ENCODE data around the gene AFG3L2. TPM values are rescaled to one million over a fixed set of nuclear protein-coding genes. Genes with fewer than 3 reads are reported as not detected.

AFG3L2 gene
- total and polyA plus RNA-seq, 4 experiments from 2014 or later, result 27.8 to 34.6 (median 32.2) TPM

DNA sequence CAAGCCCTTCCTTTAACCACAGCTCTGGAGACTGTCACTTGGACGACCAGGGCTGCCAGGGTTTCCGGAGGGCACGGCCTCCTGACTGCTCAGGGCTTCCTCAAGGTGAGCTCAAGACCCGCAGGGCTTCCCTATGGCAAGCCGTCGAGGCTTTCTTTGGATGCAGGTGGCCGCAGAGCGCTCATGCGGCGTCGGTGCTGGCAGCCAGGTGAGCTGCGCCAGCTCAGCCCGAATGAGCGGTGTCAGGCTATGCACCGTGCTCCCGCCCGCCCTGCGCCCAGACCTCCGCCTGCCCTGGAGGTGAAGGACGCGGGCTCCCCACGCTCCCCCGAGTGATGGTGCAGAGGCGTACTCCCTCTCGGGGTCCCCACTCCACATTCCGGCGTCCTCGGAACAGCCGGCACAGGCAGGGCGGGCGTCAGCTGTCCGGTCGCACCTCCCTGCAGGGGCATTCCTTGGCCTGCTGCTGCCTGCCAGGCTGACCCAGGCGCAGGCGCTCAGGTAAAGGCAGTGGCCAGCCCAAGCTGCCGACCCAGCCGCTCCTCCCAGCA, 89.8 kb downstream of the AFG3L2 start:
- CTCF ChIA-PET (ENCODE audit: partially characterized antibody), result interaction anchor here (2.8 kb wide), 1 partner anchor 15 kb away, joined by 8 read pairs; no protein-coding TSS in a partner anchor
- POLR2A ChIA-PET (ENCODE audit: partially characterized antibody), result no interaction called here
- Histone ChIP-seq H3K9me3 (ENCODE audit: control insufficient read depth in 1 of 2, low read length in 2 of 2) (no peaks in the 10 kb centered on the region), H3K27ac (ENCODE audit: low read depth, low read length) (no peak overlapping the region), H3K4me3 (ENCODE audit: low read length in 2 of 2) (no peak overlapping the region), H3K4me1 (ENCODE audit: insufficient read depth, low read length) (no peaks in the 10 kb centered on the region), H3K27me3 (ENCODE audit: insufficient read depth, low read length) (peaks cover 8% of the 10 kb centered on the region), H3K36me3 (ENCODE audit: insufficient read depth, low read length) (no peaks in the 10 kb centered on the region)
- Mint-ChIP-seq H3K9me3 (no peaks in the 10 kb centered on the region), H3K27ac (no peak overlapping the region), H3K36me3 (no peaks in the 10 kb centered on the region), H3K4me3 (no peak overlapping the region), H3K27me3 (peaks cover 22 to 32% of the 10 kb centered on the region in 2 donors), H3K4me1 (peaks cover 0 to 4% (median under 1%) of the 10 kb centered on the region in 4 donors)
- DNase-seq, result no peak
- intact Hi-C loops (cut with micrococcal nuclease), result no loop called here

DNA sequence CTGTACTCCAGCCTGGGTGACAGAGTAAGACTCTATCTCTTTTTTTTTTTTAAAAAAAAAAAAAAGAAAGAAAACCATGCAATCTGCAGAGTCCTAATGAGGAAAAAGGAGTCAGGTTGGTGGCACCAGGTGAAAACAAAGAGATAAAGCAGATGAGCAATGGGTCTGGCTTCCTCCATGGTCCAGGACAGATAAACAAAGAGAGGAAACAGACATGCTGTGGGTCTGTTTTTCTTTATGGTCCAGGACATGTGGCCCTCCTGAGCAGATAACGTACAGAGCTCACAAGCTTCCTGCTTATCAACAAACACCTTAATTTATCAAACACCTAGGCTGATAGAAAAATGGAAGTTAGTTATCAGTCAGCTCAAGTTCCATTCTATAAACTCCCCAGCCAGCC, 93.4 kb downstream of the AFG3L2 start:
- Histone ChIP-seq H3K36me3 (ENCODE audit: insufficient read depth, low read length) (no peaks in the 10 kb centered on the region), H3K9me3 (ENCODE audit: control insufficient read depth in 1 of 2, low read length in 2 of 2) (no peaks in the 10 kb centered on the region), H3K4me1 (ENCODE audit: insufficient read depth, low read length) (no peaks in the 10 kb centered on the region), H3K27ac (ENCODE audit: low read depth, low read length) (no peak overlapping the region), H3K27me3 (ENCODE audit: insufficient read depth, low read length) (peaks cover 4% of the 10 kb centered on the region), H3K4me3 (ENCODE audit: low read length in 2 of 2) (no peak overlapping the region)
- H3K9me3 Mint-ChIP-seq, result no peaks in the 10 kb centered on the region
- ChIA-PET CTCF (ENCODE audit: partially characterized antibody) (interaction anchor here (1.4 kb wide), 1 partner anchor 12 kb away, joined by 3 read pairs; no protein-coding TSS in a partner anchor), POLR2A (ENCODE audit: partially characterized antibody) (no interaction called here)
- peaks cover 12 to 20% of the 10 kb centered on the region in 2 donors for H3K27me3 Mint-ChIP-seq
- intact Hi-C loops (cut with micrococcal nuclease), result no loop called here
- no peak overlapping the region for H3K27ac Mint-ChIP-seq
- H3K4me3 Mint-ChIP-seq, result no peak overlapping the region
- no peaks in the 10 kb centered on the region for H3K36me3 Mint-ChIP-seq
- no peak for DNase-seq
- peaks cover 0 to 8% (median under 1%) of the 10 kb centered on the region in 4 donors for H3K4me1 Mint-ChIP-seq

DNA sequence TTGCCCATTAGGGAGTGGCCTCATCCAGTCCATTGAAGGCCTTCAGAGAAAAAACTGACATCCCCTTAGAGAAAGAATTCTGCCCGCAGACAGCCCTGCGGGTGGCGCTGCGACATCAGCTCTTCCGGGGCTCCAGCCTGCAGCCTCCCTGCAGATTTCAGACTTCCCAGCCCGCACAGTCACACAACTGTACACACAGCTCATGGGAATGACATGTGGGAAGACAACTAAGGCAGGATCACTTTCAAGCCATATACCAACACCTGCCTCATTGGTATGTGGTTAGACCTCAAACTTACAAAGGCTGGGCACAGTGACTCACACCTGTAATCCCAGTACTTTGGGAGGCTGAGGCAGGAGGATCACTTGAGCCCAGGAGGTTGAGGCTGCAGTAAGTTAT, 93.8 kb downstream of the AFG3L2 start:
- Histone ChIP-seq H3K36me3 (ENCODE audit: insufficient read depth, low read length) (no peaks in the 10 kb centered on the region), H3K27ac (ENCODE audit: low read depth, low read length) (no peak overlapping the region), H3K27me3 (ENCODE audit: insufficient read depth, low read length) (peaks cover 4% of the 10 kb centered on the region), H3K9me3 (ENCODE audit: control insufficient read depth in 1 of 2, low read length in 2 of 2) (no peaks in the 10 kb centered on the region), H3K4me1 (ENCODE audit: insufficient read depth, low read length) (no peaks in the 10 kb centered on the region), H3K4me3 (ENCODE audit: low read length in 2 of 2) (no peak overlapping the region)
- Mint-ChIP-seq H3K27me3 (peaks cover 11 to 17% of the 10 kb centered on the region in 2 donors), H3K9me3 (no peaks in the 10 kb centered on the region), H3K27ac (no peak overlapping the region), H3K4me3 (no peak overlapping the region), H3K36me3 (no peaks in the 10 kb centered on the region), H3K4me1 (peaks cover 0 to 8% (median 0%) of the 10 kb centered on the region in 4 donors)
- no peak for DNase-seq
- intact Hi-C loops (cut with micrococcal nuclease), result no loop called here
- POLR2A ChIA-PET (ENCODE audit: partially characterized antibody), result no interaction called here
- CTCF ChIA-PET (ENCODE audit: partially characterized antibody), result interaction anchor here (0.6 to 1.4 kb wide), 2 partner anchors 11 to 581 kb away, joined by 3 read pairs; no protein-coding TSS in a partner anchor

DNA sequence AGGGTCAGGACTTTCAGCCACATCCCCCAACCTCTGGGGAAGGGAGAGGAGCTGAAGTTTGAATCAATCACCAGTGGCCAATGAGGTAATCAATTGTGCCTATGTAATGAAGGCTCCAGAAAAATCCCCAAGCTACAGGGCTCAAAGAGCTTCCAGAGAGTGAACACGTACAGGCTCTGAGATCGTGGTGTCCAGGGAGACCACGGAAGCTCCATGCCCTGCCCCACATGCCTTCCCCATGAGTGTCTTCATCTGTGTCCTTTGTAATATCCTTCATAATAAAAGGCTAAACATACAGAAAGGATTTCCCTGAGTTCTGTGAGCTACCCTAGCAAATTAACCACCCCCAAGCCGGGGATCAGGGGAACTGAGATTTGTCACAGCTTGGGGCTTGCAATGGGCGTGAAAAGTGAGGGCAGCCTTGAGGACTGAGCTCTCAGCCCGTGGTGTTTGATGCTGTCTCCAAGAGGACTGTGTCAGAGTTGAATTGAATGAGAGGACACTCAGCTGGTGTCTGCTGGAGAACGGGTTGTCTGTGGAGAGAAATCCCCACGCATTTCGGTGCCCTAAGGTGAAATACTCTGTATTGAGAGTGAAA, 94.5 kb downstream of the AFG3L2 start:
- no peak for DNase-seq
- Mint-ChIP-seq H3K4me3 (no peak overlapping the region), H3K27ac (no peak overlapping the region), H3K36me3 (no peaks in the 10 kb centered on the region), H3K9me3 (no peaks in the 10 kb centered on the region), H3K27me3 (peaks cover 7 to 14% of the 10 kb centered on the region in 2 donors), H3K4me1 (peaks cover 0 to 3% (median 0%) of the 10 kb centered on the region in 4 donors)
- POLR2A ChIA-PET (ENCODE audit: partially characterized antibody), result no interaction called here
- intact Hi-C loops (cut with micrococcal nuclease), result no loop called here
- Histone ChIP-seq H3K27ac (ENCODE audit: low read depth, low read length) (no peak overlapping the region), H3K9me3 (ENCODE audit: control insufficient read depth in 1 of 2, low read length in 2 of 2) (no peaks in the 10 kb centered on the region), H3K4me3 (ENCODE audit: low read length in 2 of 2) (no peak overlapping the region), H3K27me3 (ENCODE audit: insufficient read depth, low read length) (no peaks in the 10 kb centered on the region), H3K36me3 (ENCODE audit: insufficient read depth, low read length) (no peaks in the 10 kb centered on the region), H3K4me1 (ENCODE audit: insufficient read depth, low read length) (no peaks in the 10 kb centered on the region)
- CTCF ChIA-PET (ENCODE audit: partially characterized antibody), result interaction anchor here (0.6 to 1.4 kb wide), 2 partner anchors 11 to 582 kb away, joined by 3 read pairs; no protein-coding TSS in a partner anchor

DNA sequence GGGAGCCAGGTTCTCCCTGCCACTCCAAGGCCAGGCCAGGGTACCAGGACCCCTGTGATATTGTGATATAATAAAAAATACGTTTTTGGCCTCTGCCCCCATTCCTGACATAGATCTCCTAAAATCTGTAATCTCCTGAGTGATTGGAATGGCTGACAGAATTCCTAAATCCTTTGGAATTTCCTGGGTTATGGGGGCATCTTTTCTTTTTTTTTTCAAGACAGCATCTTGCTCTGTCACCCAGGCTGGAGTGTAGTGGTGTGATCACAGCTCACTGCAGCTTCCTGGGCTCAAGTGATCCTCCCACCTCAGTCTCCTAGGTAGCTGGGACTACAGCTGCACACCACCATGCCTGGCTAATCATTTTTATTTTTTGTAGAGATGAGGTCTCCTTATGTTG, 95.2 kb downstream of the AFG3L2 start:
- POLR2A ChIA-PET (ENCODE audit: partially characterized antibody), result no interaction called here
- no peaks in the 10 kb centered on the region for H3K9me3 ChIP-seq (ENCODE audit: control insufficient read depth in 1 of 2, low read length in 2 of 2)
- H3K4me3 Mint-ChIP-seq, result no peak overlapping the region
- no peaks in the 10 kb centered on the region for H3K4me1 ChIP-seq (ENCODE audit: insufficient read depth, low read length)
- CTCF ChIA-PET (ENCODE audit: partially characterized antibody), result interaction anchor here (2.4 kb wide), 1 partner anchor 10 kb away, joined by 8 read pairs; no protein-coding TSS in a partner anchor
- intact Hi-C loops (cut with micrococcal nuclease), result no loop called here
- no peak overlapping the region for H3K4me3 ChIP-seq (ENCODE audit: low read length in 2 of 2)
- H3K9me3 Mint-ChIP-seq, result no peaks in the 10 kb centered on the region
- no peaks in the 10 kb centered on the region for H3K36me3 Mint-ChIP-seq
- DNase-seq, result no peak
- peaks cover 7 to 16% of the 10 kb centered on the region in 2 donors for H3K27me3 Mint-ChIP-seq
- no peaks in the 10 kb centered on the region for H3K27me3 ChIP-seq (ENCODE audit: insufficient read depth, low read length)
- no peak overlapping the region for H3K27ac ChIP-seq (ENCODE audit: low read depth, low read length)
- no peak overlapping the region for H3K27ac Mint-ChIP-seq
- H3K36me3 ChIP-seq (ENCODE audit: insufficient read depth, low read length), result no peaks in the 10 kb centered on the region
- peaks cover 0 to 7% (median 0%) of the 10 kb centered on the region in 4 donors for H3K4me1 Mint-ChIP-seq

DNA sequence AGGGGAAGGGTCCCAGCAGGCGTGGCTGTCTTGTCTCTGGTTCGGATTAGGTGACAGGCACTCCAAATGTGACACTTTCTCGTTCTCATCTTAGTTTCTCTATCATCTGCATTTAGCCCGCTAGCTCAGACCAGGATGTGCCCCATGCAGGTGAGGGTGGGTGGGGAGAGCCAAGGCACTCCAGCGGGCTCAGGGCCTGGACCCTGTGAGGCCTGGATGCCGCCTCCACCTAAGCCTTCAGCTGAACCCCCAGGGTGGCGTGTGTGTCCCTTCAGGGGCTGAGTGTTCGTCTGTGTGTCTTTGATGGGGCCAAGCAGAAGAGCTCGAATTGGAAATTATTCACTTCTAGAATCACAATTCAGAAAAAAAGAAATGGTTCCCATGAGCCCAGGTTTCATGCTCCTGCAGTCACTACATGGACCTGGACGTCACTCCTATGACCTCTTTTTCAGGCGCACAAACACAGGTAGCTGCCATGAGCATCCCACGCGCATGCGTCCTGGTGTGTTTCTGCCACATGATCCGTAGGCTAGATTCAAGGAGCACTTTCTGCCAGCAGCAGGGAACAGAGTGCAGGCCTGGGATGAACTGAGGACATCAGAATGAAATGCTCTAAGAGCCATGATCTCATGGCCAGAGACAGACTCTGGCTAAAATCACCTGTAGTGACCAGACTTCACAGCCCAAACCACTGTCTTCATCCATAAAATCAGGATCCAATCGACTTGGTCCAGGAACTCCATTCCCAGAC, 97.1 kb downstream of the AFG3L2 start:
- H3K27ac ChIP-seq (ENCODE audit: low read depth, low read length), result no peak overlapping the region
- H3K4me3 ChIP-seq (ENCODE audit: low read length in 2 of 2), result no peak overlapping the region
- POLR2A ChIA-PET (ENCODE audit: partially characterized antibody), result no interaction called here
- Mint-ChIP-seq H3K9me3 (no peaks in the 10 kb centered on the region), H3K27ac (no peak overlapping the region), H3K27me3 (peaks cover 5 to 19% of the 10 kb centered on the region in 2 donors), H3K4me1 (peaks cover 0 to 7% (median 0%) of the 10 kb centered on the region in 4 donors), H3K36me3 (no peaks in the 10 kb centered on the region), H3K4me3 (no peak overlapping the region)
- H3K27me3 ChIP-seq (ENCODE audit: insufficient read depth, low read length), result no peaks in the 10 kb centered on the region
- H3K9me3 ChIP-seq (ENCODE audit: control insufficient read depth in 1 of 2, low read length in 2 of 2), result no peaks in the 10 kb centered on the region
- no peaks in the 10 kb centered on the region for H3K36me3 ChIP-seq (ENCODE audit: insufficient read depth, low read length)
- intact Hi-C loops (cut with micrococcal nuclease), result no loop called here
- no peaks in the 10 kb centered on the region for H3K4me1 ChIP-seq (ENCODE audit: insufficient read depth, low read length)
- CTCF ChIA-PET (ENCODE audit: partially characterized antibody), result interaction anchor here (1.2 to 2.4 kb wide), 2 partner anchors 8 to 12 kb away, joined by 3 to 8 read pairs; no protein-coding TSS in a partner anchor
- no peak for DNase-seq
